Measurements from ENCODE around the gene ARHGAP1. TPM values are rescaled to one million over a fixed set of nuclear protein-coding genes. Genes with fewer than 3 reads are reported as not detected.

Gene ARHGAP1
- total RNA-seq, 1 experiment from 2014 or later: 43.5 TPM

- DNase-seq (ENCODE audit: low read depth, low spot score): no peak
- Histone ChIP-seq H3K4me3 (ENCODE audit: low read depth in 2 of 2, low read length in 2 of 2) (no peak overlapping the region), H3K27me3 (ENCODE audit: control insufficient read depth, insufficient read depth, low read length) (no peaks in the 10 kb centered on the region), H3K27ac (ENCODE audit: low read length) (no peak overlapping the region), H3K4me1 (ENCODE audit: control insufficient read depth, insufficient read depth, low read length) (peaks cover 8% of the 10 kb centered on the region; the same call in 1 of the 2 replicates), H3K9me3 (ENCODE audit: control insufficient read depth, insufficient read depth, low read depth, low read length) (no peaks in the 10 kb centered on the region), H3K36me3 (ENCODE audit: control insufficient read depth, insufficient read depth, low read length) (peaks cover 10% of the 10 kb centered on the region)
- TF ChIP-seq SIN3A (IDR thresholded peaks at IDR 0.05; ENCODE audit: borderline replicate concordance, insufficient read depth, low read depth, low read length) (no peak), TCF7L2 (IDR thresholded peaks at IDR 0.05; ENCODE audit: low read depth, low read length) (no peak)
- TF ChIP-seq, protein P1, sequence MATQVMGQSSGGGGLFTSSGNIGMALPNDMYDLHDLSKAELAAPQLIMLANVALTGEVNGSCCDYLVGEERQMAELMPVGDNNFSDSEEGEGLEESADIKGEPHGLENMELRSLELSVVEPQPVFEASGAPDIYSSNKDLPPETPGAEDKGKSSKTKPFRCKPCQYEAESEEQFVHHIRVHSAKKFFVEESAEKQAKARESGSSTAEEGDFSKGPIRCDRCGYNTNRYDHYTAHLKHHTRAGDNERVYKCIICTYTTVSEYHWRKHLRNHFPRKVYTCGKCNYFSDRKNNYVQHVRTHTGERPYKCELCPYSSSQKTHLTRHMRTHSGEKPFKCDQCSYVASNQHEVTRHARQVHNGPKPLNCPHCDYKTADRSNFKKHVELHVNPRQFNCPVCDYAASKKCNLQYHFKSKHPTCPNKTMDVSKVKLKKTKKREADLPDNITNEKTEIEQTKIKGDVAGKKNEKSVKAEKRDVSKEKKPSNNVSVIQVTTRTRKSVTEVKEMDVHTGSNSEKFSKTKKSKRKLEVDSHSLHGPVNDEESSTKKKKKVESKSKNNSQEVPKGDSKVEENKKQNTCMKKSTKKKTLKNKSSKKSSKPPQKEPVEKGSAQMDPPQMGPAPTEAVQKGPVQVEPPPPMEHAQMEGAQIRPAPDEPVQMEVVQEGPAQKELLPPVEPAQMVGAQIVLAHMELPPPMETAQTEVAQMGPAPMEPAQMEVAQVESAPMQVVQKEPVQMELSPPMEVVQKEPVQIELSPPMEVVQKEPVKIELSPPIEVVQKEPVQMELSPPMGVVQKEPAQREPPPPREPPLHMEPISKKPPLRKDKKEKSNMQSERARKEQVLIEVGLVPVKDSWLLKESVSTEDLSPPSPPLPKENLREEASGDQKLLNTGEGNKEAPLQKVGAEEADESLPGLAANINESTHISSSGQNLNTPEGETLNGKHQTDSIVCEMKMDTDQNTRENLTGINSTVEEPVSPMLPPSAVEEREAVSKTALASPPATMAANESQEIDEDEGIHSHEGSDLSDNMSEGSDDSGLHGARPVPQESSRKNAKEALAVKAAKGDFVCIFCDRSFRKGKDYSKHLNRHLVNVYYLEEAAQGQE (IDR thresholded peaks at IDR 0.05; ENCODE audit: insufficient read depth in 1 of 2, low read depth in 2 of 2, low read length in 1 of 2): no peak
- intact Hi-C loops (cut with micrococcal nuclease; ENCODE audit: unreplicated experiment) (no loop called here), in situ Hi-C loops (cut with HindIII; ENCODE audit: low pct_unique_long_range_greater_than_20kb, low sequenced_read_pairs) (no loop called here)
- ATAC-seq: no peak
- POLR2A ChIA-PET: interaction anchor here (0.6 kb wide), 1 partner anchor 82 kb away, joined by 10 read pairs; no protein-coding TSS in a partner anchor
- CTCF ChIA-PET: interaction anchor here (0.6 kb wide), 1 partner anchor 222 kb away, joined by 3 read pairs; no protein-coding TSS in a partner anchor
- no TSS peak for BruUV-seq (replicated peaks)
Measured at GRCh38 chr11:46698597-46698996, 1.8 kb downstream of the ARHGAP1 start.

DNA sequence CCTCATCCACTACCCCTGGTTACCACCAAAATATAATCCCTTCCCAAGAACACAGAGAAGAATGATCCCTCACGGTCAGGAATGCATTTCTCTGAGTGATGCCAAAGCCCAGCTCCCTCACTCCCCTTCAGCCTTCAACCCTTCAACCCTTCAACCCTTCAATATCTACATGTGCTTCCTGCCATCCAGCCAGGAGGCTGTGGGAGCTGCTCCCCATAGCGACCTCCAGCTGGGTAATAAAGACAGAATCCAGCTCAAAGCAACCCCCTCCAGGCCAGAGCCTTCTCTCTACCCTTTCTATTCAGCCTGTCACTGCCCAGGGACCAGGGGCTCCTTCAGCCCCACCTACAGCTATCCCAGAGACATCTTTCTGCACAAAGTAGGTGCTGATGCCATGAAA is 2.7 kb downstream of the ARHGAP1 start:
- ATAC-seq: no peak
- ChIA-PET CTCF (no interaction called here), POLR2A (interaction anchor here (0.6 kb wide), 1 partner anchor 81 kb away, joined by 10 read pairs; no protein-coding TSS in a partner anchor)
- TF ChIP-seq, protein P1 (IDR thresholded peaks at IDR 0.05; ENCODE audit: insufficient read depth in 1 of 2, low read depth in 2 of 2, low read length in 1 of 2): no peak
- no peak for TF ChIP-seq POLR2AphosphoS5 (IDR thresholded peaks at IDR 0.05; ENCODE audit: low read depth, low read length)
- TF ChIP-seq SIN3A (IDR thresholded peaks at IDR 0.05; ENCODE audit: borderline replicate concordance, insufficient read depth, low read depth, low read length): no peak
- no peak for TF ChIP-seq TCF7L2 (IDR thresholded peaks at IDR 0.05; ENCODE audit: low read depth, low read length)
- TF ChIP-seq CTCF (IDR thresholded peaks at IDR 0.05): no peak
- no peaks in the 10 kb centered on the region for H3K9me3 ChIP-seq (ENCODE audit: control insufficient read depth, insufficient read depth, low read depth, low read length)
- intact Hi-C loops (cut with micrococcal nuclease; ENCODE audit: unreplicated experiment): no loop called here
- no peak for DNase-seq (ENCODE audit: low read depth, low spot score)
- BruUV-seq (replicated peaks): no TSS peak
- no peak overlapping the region for H3K4me3 ChIP-seq (ENCODE audit: low read depth in 2 of 2, low read length in 2 of 2)
- H3K4me1 ChIP-seq (ENCODE audit: control insufficient read depth, insufficient read depth, low read length): peaks cover 6% of the 10 kb centered on the region; the same call in 1 of the 2 replicates
- no peaks in the 10 kb centered on the region for H3K27me3 ChIP-seq (ENCODE audit: control insufficient read depth, insufficient read depth, low read length)
- in situ Hi-C loops (cut with HindIII; ENCODE audit: low pct_unique_long_range_greater_than_20kb, low sequenced_read_pairs): no loop called here
- no peak overlapping the region for H3K27ac ChIP-seq (ENCODE audit: low read length)
- H3K36me3 ChIP-seq (ENCODE audit: control insufficient read depth, insufficient read depth, low read length): peaks cover 5% of the 10 kb centered on the region; the same call in 1 of the 2 replicates

Measured in Panc1 (cell line).